Measurements from ENCODE around the gene KCNK1.

DNA sequence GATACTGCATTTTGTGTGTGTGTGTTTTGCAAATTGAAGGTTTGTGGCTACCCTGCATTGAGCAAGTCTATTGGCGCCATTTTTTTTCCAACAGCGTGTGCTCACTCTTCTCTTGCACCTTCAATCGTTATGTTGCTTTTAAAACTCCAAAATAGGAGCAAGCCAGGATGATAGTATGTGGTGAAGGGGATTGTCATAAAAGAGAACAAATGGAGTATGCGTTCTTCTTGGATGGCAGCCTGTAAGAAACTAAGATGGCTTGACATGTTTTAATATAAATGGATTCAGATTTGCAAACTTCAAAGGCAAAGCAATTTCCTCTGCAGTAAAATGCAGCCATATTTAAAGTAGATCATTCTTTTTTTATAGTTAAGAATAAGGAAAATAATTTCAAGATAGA, 43.2 kb upstream of the KCNK1 start:
- TF ChIP-seq EZH2phosphoT487 (IDR thresholded peaks at IDR 0.05; ENCODE audit: low read length) (no peak), CTCF (IDR thresholded peaks at IDR 0.05; ENCODE audit: low read length) (no peak), EZH2 (optimal IDR thresholded peaks at IDR 0.05; ENCODE audit: low read depth, low read length) (no peak)

Data from MM.1S (cell line).